ENCODE results near the gene DNAH17.

DNAH17 gene

DNA sequence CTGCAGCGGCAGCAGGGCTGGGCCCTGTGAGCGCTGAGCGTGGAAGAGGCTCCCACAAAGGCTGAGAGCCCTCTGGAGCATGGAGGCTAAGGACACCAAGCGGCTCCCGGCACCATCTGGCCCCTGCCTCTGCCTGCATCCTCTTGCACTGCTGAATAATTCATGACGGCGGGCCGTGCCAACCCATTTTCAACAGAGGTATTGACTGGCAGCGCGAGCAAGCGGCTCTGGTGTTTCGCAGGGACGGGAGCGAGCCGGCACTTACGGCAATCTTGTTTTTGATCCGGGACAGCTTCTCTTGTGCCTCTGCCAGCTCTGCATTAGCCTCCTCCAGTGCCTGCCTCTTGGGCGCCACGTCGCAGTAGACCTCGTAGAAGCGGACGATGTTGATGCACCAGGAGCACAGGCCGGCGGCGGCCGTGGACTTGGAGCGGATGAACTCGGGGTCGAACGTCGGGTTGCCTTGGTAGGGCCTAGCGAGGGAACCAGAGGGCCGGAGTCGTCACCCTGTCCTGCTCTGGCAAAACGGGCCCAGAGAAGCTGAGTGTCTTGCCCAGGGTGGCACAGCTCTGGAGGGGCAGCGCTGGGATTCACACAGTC, 118.4 kb downstream of the DNAH17 start:
- DNase-seq (ENCODE audit: extremely low read depth in 1 of 2, low read depth in 1 of 2) = no peak

DNA sequence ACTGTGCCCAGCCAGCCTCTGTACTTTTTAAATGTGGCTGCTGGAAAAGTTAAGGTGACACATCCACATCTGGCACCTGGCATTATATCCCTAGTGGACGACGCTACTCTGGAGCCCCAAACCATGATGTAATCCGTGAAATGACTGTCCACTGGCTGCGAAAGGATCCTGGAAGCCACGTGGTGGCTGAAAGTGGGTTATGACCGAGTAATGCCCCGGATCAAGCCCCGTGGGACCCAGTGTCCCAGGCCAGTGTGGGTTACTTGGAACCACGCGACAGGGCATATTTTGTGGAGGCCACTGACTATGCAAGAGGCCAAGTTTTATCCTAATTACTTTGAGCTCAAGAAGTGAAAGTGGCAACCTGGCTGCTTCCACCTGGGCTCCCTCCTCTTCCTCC, 119.1 kb downstream of the DNAH17 start:
- DNase-seq (ENCODE audit: extremely low read depth in 1 of 2, low read depth in 1 of 2) = no peak

DNA sequence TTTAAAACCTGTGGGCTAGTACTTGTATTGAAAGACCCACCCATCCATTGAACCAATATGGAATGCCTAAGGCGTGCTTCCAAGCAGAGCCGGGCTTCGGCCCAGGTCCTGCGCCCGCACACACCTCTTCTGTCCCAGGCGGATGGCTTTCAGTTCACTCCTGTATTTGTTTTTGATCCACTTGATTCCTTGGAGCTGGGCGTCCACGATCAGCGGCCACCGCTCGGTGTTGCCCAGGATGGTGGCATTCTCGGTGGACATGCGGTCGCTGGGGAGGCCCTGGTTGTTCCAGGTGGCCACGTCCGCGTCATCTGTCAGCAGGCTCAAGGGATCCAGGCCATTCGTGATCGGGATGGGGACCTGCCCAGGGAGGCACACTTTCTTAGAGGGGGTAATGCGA, 122.8 kb downstream of the DNAH17 start:
- no peak for DNase-seq (ENCODE audit: extremely low read depth in 1 of 2, low read depth in 1 of 2)

DNA sequence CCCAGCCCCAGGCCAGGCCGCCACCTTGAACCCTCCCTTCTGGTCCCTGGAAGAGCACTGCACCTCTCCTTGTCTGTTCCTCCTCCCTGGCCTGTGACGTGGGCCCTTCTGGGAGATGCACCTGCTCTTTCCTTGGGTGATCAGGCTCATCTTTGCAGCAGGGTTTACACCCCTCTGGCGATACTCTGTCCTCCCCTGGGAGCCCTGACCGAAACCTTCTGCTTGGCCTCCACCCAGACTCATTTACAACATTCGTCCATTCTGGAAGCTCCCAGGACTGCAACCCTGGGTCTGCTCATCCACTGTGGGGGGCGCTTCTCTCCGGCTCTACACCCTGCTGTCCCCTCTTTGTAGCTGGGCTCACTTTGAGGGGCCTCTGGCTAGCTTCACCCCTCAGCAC, 125.4 kb downstream of the DNAH17 start:
- no peak for DNase-seq (ENCODE audit: extremely low read depth in 1 of 2, low read depth in 1 of 2)

DNA sequence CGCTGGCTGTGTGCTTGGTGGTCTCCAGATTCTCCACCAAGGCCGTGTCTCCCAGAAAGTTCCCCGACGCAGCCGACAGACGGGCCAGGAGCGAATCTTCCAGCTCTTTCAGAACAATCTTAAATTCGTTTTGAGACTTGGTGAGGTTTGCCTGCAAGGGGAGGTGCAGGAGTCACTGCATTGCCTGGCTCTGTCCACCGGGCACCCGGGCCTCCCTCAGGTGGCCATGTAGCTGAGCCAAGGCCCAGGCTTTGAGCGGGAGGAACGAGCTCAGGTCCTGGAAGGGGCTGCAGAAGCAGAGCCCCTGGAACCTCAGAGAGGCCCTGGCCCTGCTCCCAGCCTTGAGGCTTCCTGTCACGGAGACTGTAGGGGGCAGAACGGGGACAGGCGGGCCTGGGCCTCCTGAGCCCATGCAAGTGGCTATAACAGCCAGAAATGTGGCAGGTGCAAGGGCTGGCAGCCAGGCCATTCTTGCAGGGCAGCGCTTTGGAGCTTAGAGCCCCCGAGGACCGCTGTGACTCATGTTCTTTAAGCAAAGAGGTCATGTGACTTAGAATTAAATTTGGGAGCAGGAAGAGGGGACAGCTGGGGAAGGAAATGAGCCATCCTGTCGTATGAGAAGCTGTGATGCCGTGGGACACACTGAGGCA, 126.4 kb downstream of the DNAH17 start:
- DNase-seq (ENCODE audit: extremely low read depth in 1 of 2, low read depth in 1 of 2) = no peak

DNA sequence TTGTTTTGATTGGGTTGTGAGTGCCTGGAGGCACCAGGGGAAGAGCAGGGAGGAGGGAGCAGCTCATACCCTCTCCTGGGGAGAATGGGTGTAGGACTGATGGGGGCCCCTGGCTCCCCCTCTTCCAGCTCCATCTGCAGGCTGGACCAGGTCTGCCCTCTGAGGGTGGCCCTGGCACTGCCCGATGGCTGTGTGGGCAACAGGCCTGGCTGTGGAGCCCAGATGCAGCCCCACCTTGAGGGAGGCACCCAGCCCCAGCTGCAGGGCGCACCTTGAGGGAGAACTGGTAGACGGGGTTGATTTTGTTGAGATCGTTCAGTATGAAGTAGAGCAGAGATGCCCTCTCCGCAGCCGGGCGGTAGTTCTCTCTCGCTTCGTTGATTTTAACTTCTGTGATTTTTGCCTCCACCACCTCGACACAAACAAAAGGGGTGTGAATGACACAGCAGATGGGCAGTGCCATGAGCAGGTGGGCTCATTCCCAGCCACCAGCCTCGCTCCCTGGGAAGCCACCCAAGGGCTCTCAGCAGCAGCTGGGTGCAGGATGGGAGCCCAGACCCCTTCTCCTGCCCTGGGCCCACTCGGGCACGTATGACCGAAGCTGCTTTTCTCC, 127.1 kb downstream of the DNAH17 start:
- no peak for DNase-seq (ENCODE audit: extremely low read depth in 1 of 2, low read depth in 1 of 2)

DNA sequence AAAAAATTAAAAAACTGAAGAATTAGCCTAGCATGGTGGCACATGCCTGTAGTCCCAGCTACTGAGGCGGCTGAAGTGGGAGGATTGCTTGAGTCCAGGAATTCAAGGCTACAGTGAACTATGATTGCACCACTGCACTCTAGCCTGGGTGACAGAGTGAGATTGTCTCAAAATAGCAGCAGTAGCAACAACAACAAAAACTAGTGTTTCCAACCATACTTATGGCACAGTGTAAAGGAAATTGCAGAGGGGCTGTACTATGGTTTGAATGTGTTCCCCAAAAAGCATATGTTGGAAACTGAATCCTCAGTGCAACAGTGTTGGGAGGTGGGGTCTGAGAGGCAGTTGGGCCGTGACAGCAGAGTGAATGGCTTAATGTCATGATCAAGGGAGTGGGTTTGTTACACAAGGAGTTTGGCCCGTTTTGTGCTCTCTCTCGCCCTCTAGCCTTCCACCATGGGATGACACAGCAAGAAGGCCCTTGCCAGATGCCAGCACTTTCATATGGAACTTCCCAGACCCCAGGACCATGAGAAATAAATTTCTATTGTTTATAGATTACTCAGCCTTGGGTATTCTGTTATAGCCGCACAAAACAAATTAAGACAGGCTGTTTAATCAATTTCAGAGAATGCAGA, 128.7 kb downstream of the DNAH17 start:
- DNase-seq (ENCODE audit: extremely low read depth in 1 of 2, low read depth in 1 of 2) = no peak

DNA sequence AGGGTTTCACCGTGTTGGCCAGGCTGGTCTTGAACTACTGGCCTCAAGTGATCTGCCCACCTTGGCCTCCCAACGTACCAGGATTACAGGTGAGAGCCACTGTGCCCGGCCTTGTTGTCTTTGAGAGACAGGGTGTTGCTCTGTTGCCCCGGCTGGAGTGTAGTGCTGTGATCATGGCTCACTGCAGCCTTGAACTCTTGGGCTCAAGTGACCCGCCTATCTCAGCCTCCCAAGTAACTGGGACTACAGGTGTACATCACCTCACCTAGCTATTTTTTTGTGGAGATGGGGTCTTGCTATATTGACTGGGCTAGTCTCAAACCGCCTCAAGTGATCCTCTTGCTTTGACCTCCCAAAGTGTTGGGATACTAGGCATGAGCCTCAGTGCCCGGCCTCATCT, 130.4 kb downstream of the DNAH17 start:
- no peak for DNase-seq (ENCODE audit: extremely low read depth in 1 of 2, low read depth in 1 of 2)

DNA sequence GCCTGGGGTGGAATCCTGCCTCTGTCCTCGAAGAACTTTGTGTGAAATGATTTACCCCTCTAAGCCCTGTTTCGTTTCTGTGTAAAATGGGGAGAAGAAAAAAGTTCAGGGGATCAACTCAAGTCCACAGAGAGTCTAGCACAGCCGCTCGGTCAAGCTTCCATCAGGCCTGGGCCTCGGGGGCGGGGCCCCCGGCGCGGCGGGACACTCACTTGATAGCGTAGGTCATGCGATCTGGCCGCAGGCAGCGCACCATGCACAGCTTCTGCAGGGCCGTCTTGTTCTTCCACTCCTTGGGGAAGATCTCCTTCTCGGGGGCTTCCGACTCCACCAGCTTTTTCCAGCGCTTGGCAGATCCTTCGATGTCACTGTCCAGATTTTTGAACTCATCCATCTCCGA, 132.8 kb downstream of the DNAH17 start:
- DNase-seq (ENCODE audit: extremely low read depth in 1 of 2, low read depth in 1 of 2) = no peak

DNA sequence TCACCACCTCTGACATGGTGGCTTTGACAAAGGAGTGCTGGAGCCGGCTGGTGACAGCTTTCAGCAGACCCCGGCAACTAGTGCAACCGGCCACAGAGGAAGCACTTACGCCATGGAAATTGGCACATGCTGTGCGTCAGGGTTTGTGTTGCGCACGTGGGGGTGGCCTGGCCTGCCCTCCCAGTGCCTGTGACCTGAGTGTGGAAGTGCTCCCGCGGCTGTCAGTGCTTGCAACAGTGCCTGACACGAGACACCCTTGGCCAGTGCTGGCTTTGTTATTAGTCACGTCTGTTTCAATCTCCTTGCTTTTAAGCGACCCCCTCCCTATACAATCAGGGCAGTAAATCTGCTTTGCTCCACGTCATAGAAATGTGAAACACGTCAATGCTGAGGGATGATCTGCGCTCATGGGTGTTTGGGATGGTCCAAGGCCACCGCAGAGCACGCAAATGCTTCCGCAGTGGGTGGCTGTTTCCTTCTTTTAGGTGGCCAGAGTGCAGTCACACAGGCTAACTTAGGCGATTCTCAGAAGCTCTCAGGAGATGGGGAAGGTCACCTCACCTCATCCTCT, 134.5 kb downstream of the DNAH17 start:
- no peak for DNase-seq (ENCODE audit: extremely low read depth in 1 of 2, low read depth in 1 of 2)

DNA sequence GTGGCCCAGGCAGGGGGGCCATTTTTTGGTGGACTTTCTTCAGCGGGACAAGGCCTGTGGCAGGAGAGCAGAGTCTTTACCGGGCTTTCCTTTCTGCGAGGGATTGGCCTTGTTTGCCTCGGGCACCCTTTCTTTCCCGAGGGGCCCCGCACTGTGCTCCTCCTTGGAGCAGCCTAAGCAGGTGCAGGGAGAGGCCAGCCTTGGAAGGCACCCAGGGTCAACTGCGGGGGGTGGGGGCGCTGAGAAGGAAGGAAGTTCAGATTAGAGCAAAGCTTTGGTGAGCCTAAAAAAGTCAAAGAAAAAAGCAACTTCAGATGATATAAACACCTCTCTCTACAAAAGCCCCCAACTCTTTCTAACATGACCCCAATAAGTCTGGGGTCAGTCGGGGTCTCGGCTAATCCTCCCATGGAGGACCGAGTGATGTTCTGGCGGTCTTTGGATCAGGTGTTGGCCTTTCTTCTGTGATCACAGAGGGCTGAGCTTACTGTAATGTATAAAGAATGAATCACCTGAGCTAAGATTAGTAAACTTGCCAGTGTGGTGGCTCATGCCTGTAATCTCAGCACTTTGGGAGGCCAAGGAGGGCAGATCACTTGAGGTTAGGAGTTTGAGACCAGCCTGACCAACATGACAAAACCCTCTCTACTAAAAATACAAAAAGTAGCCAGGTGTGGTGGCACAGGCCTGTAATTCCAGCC, 135.8 kb downstream of the DNAH17 start:
- no peak for DNase-seq (ENCODE audit: extremely low read depth in 1 of 2, low read depth in 1 of 2)

DNA sequence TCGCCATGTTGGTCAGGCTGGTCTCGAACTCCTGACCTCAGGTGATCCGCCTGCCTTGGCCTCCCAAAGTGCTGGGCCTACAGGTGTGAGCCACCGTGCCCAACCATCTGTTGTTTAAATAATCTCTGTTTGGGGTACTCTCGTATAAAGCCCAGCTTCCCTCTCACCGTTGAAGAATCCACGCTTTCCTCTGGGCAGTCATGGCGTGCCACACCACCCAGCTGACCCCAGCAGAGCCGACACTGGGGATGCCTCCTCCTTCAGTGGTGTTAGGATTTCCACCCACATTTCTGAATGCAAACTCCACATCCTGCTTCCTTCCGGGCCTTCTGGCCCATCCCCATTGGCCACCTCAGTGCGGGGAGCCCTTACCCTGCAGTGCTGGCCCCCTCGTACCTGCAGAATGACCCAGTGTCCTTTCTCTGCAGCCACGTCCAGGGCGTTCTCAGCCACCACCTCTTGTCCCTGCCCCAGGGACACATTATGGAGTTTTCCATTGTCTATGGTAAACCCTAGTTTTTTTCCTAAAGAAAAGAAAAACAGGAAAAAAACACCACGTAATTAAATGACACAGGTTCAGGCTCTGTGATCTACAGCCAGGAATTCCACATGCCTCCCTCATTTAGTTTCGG, 138.4 kb downstream of the DNAH17 start:
- no peak for DNase-seq (ENCODE audit: extremely low read depth in 1 of 2, low read depth in 1 of 2)

DNA sequence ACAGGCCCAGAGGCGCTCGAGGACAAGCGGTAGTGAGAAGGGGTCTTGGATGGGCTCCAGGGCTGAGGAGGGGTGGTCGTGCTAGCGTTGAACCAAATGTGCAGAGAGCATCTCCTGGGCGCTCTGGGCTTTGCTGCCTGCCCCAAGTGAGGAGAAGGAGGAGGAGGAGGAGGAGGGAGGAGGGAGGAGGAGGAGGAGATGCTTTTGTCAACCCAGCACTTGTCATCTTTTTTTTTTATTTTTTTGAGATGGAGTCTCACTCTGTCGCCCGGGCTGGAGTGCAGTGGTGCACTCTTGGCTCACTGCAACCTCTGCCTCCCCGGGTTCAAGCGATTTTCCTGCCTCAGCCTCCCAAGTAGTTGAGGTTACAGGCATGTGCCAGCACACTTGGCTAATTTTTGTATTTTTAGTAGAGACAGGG, 138.9 kb downstream of the DNAH17 start:
- DNase-seq (ENCODE audit: extremely low read depth in 1 of 2, low read depth in 1 of 2) = no peak

DNA sequence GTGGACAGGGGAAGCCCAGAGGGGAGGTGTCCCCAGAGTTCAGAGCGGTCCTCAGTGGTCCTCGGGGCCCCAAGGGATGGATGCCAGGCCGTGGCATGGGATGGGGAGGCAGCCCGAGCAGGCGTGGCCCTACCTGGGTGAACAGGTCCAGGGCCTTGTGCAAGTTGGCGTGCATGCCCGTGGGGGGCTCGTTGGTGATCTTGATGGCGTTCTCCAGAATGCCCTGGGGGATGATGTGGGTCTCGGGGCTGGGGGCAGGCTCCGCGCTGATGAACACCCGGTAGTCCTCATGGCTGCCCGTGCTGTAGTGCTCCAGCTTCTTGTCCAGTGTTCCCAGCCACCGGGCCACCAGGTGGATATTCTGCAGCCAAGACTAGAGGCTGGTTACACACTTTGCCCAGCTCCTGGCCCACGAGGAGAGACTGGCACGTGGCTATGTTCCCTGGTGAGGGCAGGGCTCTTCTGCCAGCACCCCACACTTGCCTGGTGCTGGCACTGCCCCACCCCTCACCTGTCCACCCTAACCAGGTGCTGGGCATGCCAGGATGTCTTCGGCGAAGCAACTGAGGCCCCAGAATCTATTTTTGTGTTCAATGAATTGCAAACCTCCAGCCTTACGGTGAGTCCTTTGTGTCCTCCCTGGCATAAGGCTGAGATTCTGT, 139.6 kb downstream of the DNAH17 start:
- DNase-seq (ENCODE audit: extremely low read depth in 1 of 2, low read depth in 1 of 2) = no peak

DNA sequence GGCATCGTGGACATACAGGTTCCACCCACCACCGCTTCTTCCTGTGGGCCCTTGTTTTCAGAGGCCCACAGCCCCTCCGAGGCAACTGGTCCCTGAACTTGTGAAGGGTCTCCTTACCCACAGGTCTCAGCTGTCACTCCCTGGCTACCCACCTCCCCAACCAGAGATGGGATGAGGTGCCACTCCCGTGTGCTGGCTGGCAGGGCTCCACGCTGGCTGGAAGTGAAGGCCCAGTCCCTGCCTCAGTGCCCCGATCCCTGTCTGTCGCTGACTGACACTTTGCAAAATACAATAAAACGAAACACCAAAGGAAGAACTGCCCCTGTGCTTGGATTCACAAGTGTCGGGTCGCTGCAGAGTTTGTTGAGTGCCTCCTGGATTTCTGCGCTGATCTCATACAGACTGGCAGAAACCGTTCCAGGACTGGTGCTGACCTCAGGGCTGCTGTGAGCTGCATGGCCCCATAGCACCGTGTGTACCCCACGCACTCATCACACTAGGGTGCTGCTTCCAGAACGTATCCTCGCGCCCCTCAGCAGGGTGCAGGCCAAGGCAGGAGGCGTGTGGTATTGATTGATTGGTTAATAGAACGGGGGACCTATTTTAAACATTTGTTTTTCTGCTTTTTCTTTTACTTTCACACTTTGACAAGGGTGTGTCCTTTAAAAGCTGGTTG, 141.7 kb downstream of the DNAH17 start:
- DNase-seq (ENCODE audit: extremely low read depth in 1 of 2, low read depth in 1 of 2) = no peak

DNA sequence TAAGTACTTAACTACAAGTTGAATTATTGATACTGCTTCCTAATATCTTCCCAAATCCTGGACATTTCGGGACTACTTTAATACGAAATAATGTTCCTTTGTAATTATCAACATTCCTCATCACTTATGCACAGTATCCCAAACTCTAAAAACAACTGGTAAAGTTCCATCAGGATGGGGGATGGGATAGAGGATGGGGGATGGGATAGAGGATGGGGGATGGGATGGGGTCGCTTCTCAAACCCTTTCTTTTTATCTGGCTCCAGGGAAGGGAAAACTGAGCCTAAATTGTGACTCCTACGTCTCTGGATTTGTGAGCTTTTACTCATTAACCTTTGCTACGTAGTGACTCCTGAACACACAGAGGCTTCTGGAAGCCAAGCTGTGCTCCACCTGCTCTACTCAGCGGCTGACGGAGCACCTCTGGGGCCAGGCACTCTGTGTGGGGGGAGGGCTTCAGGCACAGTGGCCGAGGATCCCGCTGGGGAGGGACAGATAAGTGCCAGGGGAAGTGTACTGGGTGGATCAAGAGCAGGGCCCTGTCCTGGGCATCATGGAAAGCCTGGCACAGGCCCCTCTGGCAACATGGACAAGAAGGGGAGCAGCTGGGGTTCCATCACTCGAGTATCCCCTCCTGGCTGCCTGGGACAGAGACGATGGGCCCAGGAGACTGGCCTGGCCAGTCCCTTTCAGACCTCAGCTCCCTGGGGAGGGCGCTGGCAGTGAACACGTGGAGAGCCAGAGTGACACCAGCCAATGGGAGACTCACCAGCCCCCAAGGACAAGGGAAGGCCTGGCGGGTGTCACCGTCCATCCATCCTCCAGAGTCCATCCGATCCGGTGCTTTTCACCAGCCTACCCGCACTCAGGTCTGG, 142.5 kb downstream of the DNAH17 start:
- DNase-seq (ENCODE audit: extremely low read depth in 1 of 2, low read depth in 1 of 2) = no peak

DNA sequence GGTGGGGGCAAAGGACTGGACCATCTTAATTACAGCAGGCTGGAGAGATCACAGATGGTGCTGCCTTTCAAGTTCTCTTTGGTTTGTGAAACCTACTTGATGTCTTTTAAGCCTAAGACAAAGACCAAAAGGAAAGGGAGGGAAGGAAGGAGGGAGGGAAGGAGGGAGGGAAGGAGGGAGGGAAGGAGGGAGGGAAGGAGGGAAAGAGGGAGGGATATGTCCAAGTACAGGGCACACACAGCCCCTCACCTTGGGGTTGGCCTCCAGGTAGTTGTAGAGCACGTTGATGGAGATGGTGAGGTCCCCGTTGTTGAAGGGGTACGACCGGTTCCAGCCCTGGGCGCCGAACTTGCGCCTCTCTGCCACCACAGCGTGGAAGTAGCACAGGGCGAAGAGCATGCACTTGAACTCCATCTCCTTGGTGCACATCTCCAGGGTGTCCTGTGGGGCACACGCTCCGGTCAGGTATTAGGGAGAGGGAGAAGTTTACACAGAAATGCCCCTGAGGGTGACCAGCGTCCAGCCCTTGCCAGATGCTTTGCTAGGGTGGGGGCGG, 143.3 kb downstream of the DNAH17 start:
- DNase-seq (ENCODE audit: extremely low read depth in 1 of 2, low read depth in 1 of 2) = no peak

DNA sequence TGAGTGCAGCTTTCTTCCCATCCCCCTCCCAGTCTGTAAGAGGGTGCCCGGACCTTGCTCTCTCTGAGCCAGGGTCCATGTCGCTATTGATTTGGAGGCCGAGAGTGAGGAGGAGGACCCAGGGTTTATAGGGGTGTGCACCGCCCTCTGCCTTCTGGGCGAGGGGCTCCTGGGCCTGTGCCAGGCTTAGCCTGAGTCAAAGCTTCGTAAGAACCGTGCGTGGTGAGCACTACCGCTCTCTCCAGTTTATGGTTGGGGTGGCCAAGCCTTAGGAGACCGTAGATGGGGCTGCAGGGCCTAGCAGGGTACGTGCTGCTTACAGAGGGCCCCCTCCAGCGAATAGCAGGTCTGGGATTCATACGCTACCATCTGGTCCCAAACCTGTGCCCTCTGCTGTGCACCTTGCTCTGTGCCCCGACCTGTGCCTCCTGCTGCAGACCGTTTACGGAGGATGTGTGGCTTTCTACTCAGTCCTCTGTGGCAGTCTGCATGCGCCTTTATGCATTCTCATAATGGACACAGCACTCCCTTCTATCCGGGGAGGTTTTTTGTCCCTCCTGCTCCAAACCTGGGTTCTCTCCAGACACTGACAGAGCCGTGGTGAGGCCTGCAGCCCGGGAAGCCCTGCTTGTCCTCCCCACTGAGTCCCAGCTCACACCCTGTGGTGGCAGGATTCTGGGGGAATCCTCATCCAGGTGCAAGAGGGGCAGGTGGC, 144.0 kb downstream of the DNAH17 start:
- no peak for DNase-seq (ENCODE audit: extremely low read depth in 1 of 2, low read depth in 1 of 2)
